HCT116 (cell line): Measurements from ENCODE around the gene RAVER2. TPM values are rescaled to one million over a fixed set of nuclear protein-coding genes. Genes with fewer than 3 reads are reported as not detected.

Experiments
- ATAC-seq: fragments of 200-7000 bp; cut with Tn5 transposase; 2 replicates; pipeline ENCODE4 v1.9.1; 2020; ENCODE audit warnings: mild to moderate bottlenecking, moderate library complexity
- BruUV-seq: library from RNA; stranded (reverse); fragments of 400-500 nt; replicated peaks from 2 replicates; lab custom pipeline; 2021; lab: Mats Ljungman, UMichigan
- CTCF ChIA-PET: fragments of 300-600 bp; sonication (Branson Sonifier 250); formaldehyde crosslinking; loops from one replicate; lab custom pipeline; 2021; ENCODE audit warnings: antibody characterized with exemption; lab: Charles Lee
- POLR2A ChIA-PET: fragments of 300-600, 350-600 bp; sonication (Branson Sonifier 250); formaldehyde crosslinking; loops from one replicate; lab custom pipeline; 2021; ENCODE audit warnings: antibody characterized with exemption; lab: Charles Lee
- RAD21 ChIA-PET, 2 experiments: fragments of 300-600 bp; sonication (Branson Sonifier 250); formaldehyde crosslinking; loops; one replicate each; lab custom pipeline; 2023; ENCODE audit warnings: low total read pairs in 2 of 2; ENCODE audit not compliant: uncharacterized antibody in 2 of 2, unreplicated experiment in 2 of 2, low non-redundant PET in 1 of 2; lab: Charles Lee
- DNase-seq: peaks from one replicate; pipeline ENCODE4 v3.0.0-alpha.2; 2010; ENCODE audit warnings: low read depth, low spot score
- H2AFZ ChIP-seq: fragments of 200-600 bp; shearing (Covaris generic), sonication (generic); 2 replicates; pipeline ENCODE4 v1.6.1; 2017; ENCODE audit warnings: low read depth, mixed run types, mixed read lengths, antibody characterized with exemption, low read length; ENCODE audit not compliant: poor library complexity, severe bottlenecking
- H3K27ac ChIP-seq: 2 replicates; pipeline ENCODE4 v1.5.1; 2012; ENCODE audit warnings: low read depth, low read length
- H3K27me3 ChIP-seq: fragments of 200-600 bp; sonication (generic); 2 replicates; pipeline ENCODE4 v1.6.1; 2016; ENCODE audit warnings: mixed run types, low read length, mixed read lengths; ENCODE audit not compliant: insufficient read depth
- H3K36me3 ChIP-seq, 2 experiments: fragments of 200-500 bp in 1 of 2; fragments of 200-600 bp in 1 of 2; sonication (Bioruptor generic) in 1 of 2; sonication (generic) in 1 of 2; 2 replicates each; pipeline versions ENCODE4 v1.5.1 to v1.6.1; 2014 to 2016; ENCODE audit warnings: low read length in 2 of 2, inconsistent platforms in 1 of 2, mixed read lengths in 1 of 2, mixed run types in 1 of 2; ENCODE audit not compliant: insufficient read depth in 2 of 2, control insufficient read depth in 1 of 2
- H3K4me1 ChIP-seq, 2 experiments: fragments of 200-600 bp in 1 of 2; sonication (generic) in 1 of 2; 2 replicates each; pipeline versions ENCODE4 v1.5.1 to v1.6.1; 2012 to 2017; ENCODE audit warnings: low read length in 2 of 2, inconsistent platforms in 1 of 2, mild to moderate bottlenecking in 1 of 2, mixed read lengths in 1 of 2, mixed run types in 1 of 2, moderate library complexity in 1 of 2; ENCODE audit not compliant: insufficient read depth in 2 of 2, control insufficient read depth in 1 of 2
- H3K4me2 ChIP-seq: fragments of 200-600 bp; sonication (generic); 2 replicates; pipeline ENCODE4 v1.6.1; 2017; ENCODE audit warnings: mixed run types, low read length, mixed read lengths
- H3K4me3 ChIP-seq, 2 experiments: fragments of 200-600 bp in 1 of 2; sonication (generic) in 1 of 2; replicated peaks in 1 of 2; 2 replicates each; pipeline ENCODE4 v1.5.1; 2011 to 2016; ENCODE audit warnings: low read length in 2 of 2, control low read depth in 1 of 2, low read depth in 1 of 2, mild to moderate bottlenecking in 1 of 2, mixed read lengths in 1 of 2, mixed run types in 1 of 2
- H3K79me2 ChIP-seq: fragments of 200-600 bp; sonication (generic); 2 replicates; pipeline ENCODE4 v1.6.1; 2017; ENCODE audit warnings: mild to moderate bottlenecking, mixed run types, low read length, moderate library complexity, mixed read lengths; ENCODE audit not compliant: insufficient read depth
- H3K9ac ChIP-seq: fragments of 200-600 bp; sonication (generic); 2 replicates; pipeline ENCODE4 v1.6.1; 2016; ENCODE audit warnings: low read length, mixed read lengths
- H3K9me2 ChIP-seq: fragments of 200-600 bp; sonication (generic), shearing (Covaris generic); 2 replicates; pipeline ENCODE4 v1.6.1; 2017; ENCODE audit warnings: mixed run types, mild to moderate bottlenecking, moderate library complexity; ENCODE audit not compliant: insufficient read depth
- H3K9me3 ChIP-seq, 2 experiments: fragments of 200-500 bp in 1 of 2; fragments of 200-600 bp in 1 of 2; sonication (Bioruptor generic) in 1 of 2; sonication (generic) in 1 of 2; 2 replicates each; pipeline ENCODE4 v1.6.1; 2014 to 2017; ENCODE audit warnings: low read length in 2 of 2, mixed read lengths in 2 of 2, inconsistent platforms in 1 of 2, low read depth in 1 of 2, mild to moderate bottlenecking in 1 of 2, mixed run types in 1 of 2, moderate library complexity in 1 of 2; ENCODE audit not compliant: control insufficient read depth in 1 of 2, insufficient read depth in 1 of 2
- H4K20me1 ChIP-seq: fragments of 200-600 bp; sonication (generic), shearing (Covaris generic); 2 replicates; pipeline ENCODE4 v1.6.1; 2017; ENCODE audit warnings: mixed run types, mild to moderate bottlenecking, moderate library complexity; ENCODE audit not compliant: insufficient read depth
- CBX3 ChIP-seq: IDR thresholded peaks from 2 replicates; pipeline ENCODE4 v1.6.1; 2012; ENCODE audit warnings: low read depth
- EGR1 ChIP-seq: IDR thresholded peaks from 2 replicates; pipeline ENCODE4 v1.6.1; 2012; ENCODE audit warnings: low read depth
- EZH2 ChIP-seq: fragments of 200-600 bp; sonication (generic); IDR thresholded peaks from 2 replicates; pipeline ENCODE4 v1.6.1; 2017; ENCODE audit warnings: antibody characterized with exemption, mixed run types
- JUND ChIP-seq: IDR thresholded peaks from 2 replicates; pipeline ENCODE4 v1.6.1; 2012
- POLR2A ChIP-seq: IDR thresholded peaks from 2 replicates; pipeline ENCODE4 v1.7.0; 2011; ENCODE audit warnings: borderline replicate concordance; ENCODE audit not compliant: insufficient read depth, insufficient read length; ENCODE audit errors: extremely low read depth
- POLR2AphosphoS5 ChIP-seq: IDR thresholded peaks from 2 replicates; pipeline ENCODE4 v1.6.1; 2011; ENCODE audit warnings: mild to moderate bottlenecking, low read depth, low read length, moderate library complexity
- RAD21 ChIP-seq: IDR thresholded peaks from 2 replicates; pipeline ENCODE4 v1.6.1; 2012; ENCODE audit warnings: low read depth, mild to moderate bottlenecking
- SIN3A ChIP-seq: IDR thresholded peaks from 2 replicates; pipeline ENCODE4 v1.6.1; 2012; ENCODE audit warnings: low read depth
- TCF7L2 ChIP-seq: IDR thresholded peaks from 2 replicates; pipeline ENCODE4 v1.7.0; 2011; ENCODE audit warnings: borderline replicate concordance, inconsistent platforms; ENCODE audit not compliant: insufficient read depth, insufficient read length; ENCODE audit errors: extremely low read depth
- intact Hi-C: fragments of 100-400 bp; cut with micrococcal nuclease; formaldehyde crosslinking; loops from 2 replicates; pipeline ENCODE4 v1.10.0; 2022
- total RNA-seq: library from RNA; stranded (reverse); gene quantifications from one replicate; pipeline ENCODE4 v1.2.1, GENCODE V29; 2021; ENCODE audit not compliant: unreplicated experiment
- TF ChIP-seq, protein P1 (sequence below): IDR thresholded peaks from 2 replicates; pipeline ENCODE4 v1.6.1; 2012
- TF ChIP-seq, protein P2 (sequence below), 3 experiments: fragments of 200-600 bp in 1 of 3; sonication (generic) in 1 of 3; IDR thresholded peaks in 2 of 3; conservative IDR thresholded peaks in 1 of 3; 2 replicates each; pipeline ENCODE4 v1.5.1; 2012 to 2017; ENCODE audit warnings: low read depth in 2 of 3, low read length in 2 of 3, antibody characterized with exemption in 1 of 3, borderline replicate concordance in 1 of 3, control low read depth in 1 of 3, mild to moderate bottlenecking in 1 of 3, mixed read lengths in 1 of 3, mixed run types in 1 of 3, moderate library complexity in 1 of 3; ENCODE audit not compliant: insufficient read depth in 1 of 3
- TF ChIP-seq, protein P3 (sequence below): IDR thresholded peaks from 2 replicates; pipeline ENCODE4 v1.6.1; 2012

Gene RAVER2
- total RNA-seq, 1 experiment from 2014 or later, result 23.2 TPM

DNA sequence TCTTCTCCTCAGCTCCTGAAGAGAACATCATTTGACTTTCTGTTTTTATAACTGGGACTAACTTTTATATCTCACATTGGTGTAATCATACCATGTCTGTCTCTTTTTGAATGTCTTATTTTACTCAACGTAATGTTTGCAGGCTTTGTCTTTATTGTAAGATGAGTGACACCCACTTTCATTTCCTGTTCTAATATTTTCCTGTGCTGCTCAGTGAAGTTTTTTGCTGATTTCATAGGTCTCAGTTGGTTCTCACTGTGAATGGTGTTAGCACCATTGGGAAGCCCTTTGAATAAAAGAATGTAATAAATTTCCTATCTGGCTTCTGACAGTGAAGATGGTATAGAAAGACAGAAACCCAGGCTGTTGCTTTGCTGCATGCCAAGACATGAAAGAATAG, 84.0 kb downstream of the RAVER2 start:
- ATAC-seq (no peak), DNase-seq (no peak)
- Histone ChIP-seq H3K9me2 (no peaks in the 10 kb centered on the region), H3K79me2 (no peaks in the 10 kb centered on the region), H3K27me3 (no peaks in the 10 kb centered on the region), H3K27ac (no peak overlapping the region), H2AFZ (no peak overlapping the region), H3K9ac (no peak overlapping the region), H3K4me1 (0 out of 4 replicates have a peak, but pooled peaks cover 0 to 3% of the 10 kb centered on the region in 2 experiments), H3K4me2 (no peak overlapping the region), H3K4me3 (no peak overlapping the region)
- no TSS peak for BruUV-seq
- POLR2A ChIA-PET, result no interaction called here
- intact Hi-C loops, result loop anchor here (10.0 kb wide), 1 partner anchor 354 kb away; the partner anchor contains the start of gene CACHD1
- TF ChIP-seq POLR2A (no peak), JUND (no peak), SIN3A (no peak), POLR2AphosphoS5 (no peak)
- TF ChIP-seq, protein P1, sequence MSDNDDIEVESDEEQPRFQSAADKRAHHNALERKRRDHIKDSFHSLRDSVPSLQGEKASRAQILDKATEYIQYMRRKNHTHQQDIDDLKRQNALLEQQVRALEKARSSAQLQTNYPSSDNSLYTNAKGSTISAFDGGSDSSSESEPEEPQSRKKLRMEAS, result no peak
- TF ChIP-seq, all 23 proteins: peak for 0
- no peaks in the 10 kb centered on the region for H3K9me3 ChIP-seq
- ChIA-PET CTCF (no interaction called here), RAD21 (no interaction called here)
- H3K36me3 ChIP-seq, result peaks cover 3 to 15% of the 10 kb centered on the region in 2 experiments; a peak in 2 of 4 replicates
- H4K20me1 ChIP-seq, result no peaks in the 10 kb centered on the region

DNA sequence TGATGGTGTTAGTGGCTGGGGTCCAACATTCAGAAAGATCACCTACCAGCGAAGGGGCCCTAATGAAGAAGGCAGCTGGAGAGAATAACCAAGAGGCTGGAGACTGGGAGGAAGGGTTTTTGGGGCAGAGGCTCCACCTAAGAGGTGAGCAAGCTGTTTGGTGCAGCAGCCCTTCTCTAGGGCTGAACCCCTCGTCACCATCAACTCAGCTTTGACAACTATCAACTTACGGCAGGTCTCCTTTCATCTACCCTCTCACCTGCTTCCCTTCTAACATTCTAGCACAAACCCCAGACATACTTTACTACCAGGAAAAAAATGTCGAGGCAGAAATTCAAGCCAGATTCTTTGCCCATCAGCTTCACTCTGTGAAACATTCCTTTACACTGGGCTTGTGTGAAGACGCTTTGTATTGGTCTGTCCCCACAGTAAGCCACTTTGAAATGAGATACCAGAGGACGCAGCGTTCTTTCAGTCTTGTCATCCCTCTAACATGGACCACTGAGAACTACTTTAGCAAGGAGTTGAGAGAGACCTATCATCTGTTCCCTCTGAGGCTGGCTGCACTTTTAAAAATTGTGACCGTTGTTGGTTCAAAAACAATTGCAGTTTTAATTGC, 84.6 kb downstream of the RAVER2 start:
- no peak overlapping the region for H3K4me2 ChIP-seq
- POLR2A ChIA-PET, result no interaction called here
- H3K79me2 ChIP-seq, result no peaks in the 10 kb centered on the region
- H3K9me3 ChIP-seq, result no peaks in the 10 kb centered on the region
- ATAC-seq, result no peak
- intact Hi-C loops, result loop anchor here (10.0 kb wide), 1 partner anchor 355 kb away; the partner anchor contains the start of gene CACHD1
- no peaks in the 10 kb centered on the region for H4K20me1 ChIP-seq
- no peak overlapping the region for H2AFZ ChIP-seq
- TF ChIP-seq CBX3 (no peak), SIN3A (no peak), RAD21 (no peak), TCF7L2 (no peak), EZH2 (no peak), EGR1 (no peak)
- TF ChIP-seq, protein P2, sequence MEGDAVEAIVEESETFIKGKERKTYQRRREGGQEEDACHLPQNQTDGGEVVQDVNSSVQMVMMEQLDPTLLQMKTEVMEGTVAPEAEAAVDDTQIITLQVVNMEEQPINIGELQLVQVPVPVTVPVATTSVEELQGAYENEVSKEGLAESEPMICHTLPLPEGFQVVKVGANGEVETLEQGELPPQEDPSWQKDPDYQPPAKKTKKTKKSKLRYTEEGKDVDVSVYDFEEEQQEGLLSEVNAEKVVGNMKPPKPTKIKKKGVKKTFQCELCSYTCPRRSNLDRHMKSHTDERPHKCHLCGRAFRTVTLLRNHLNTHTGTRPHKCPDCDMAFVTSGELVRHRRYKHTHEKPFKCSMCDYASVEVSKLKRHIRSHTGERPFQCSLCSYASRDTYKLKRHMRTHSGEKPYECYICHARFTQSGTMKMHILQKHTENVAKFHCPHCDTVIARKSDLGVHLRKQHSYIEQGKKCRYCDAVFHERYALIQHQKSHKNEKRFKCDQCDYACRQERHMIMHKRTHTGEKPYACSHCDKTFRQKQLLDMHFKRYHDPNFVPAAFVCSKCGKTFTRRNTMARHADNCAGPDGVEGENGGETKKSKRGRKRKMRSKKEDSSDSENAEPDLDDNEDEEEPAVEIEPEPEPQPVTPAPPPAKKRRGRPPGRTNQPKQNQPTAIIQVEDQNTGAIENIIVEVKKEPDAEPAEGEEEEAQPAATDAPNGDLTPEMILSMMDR (IDR thresholded peaks at IDR 0.05 in 2 of 3, conservative IDR thresholded peaks at IDR 0.05 in 1 of 3; ENCODE audit: borderline replicate concordance in 1 of 3, insufficient read depth in 1 of 3, low read depth in 2 of 3, low read length in 2 of 3), result no peak
- TF ChIP-seq, protein P3, sequence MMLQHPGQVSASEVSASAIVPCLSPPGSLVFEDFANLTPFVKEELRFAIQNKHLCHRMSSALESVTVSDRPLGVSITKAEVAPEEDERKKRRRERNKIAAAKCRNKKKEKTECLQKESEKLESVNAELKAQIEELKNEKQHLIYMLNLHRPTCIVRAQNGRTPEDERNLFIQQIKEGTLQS, result no peak
- TF ChIP-seq, all 23 proteins: peak for 0
- no peaks in the 10 kb centered on the region for H3K4me1 ChIP-seq
- DNase-seq, result no peak
- H3K36me3 ChIP-seq, result peaks cover 3 to 18% of the 10 kb centered on the region in 2 experiments; a peak in 2 of 4 replicates
- H3K9me2 ChIP-seq, result no peaks in the 10 kb centered on the region
- no peak overlapping the region for H3K9ac ChIP-seq
- ChIA-PET RAD21 (no interaction called here), CTCF (no interaction called here)
- H3K4me3 ChIP-seq, result no peak overlapping the region
- no peaks in the 10 kb centered on the region for H3K27me3 ChIP-seq
- no peak overlapping the region for H3K27ac ChIP-seq
- no TSS peak for BruUV-seq
